H1 (cell line): ENCODE results near the gene U2SURP. TPM values are rescaled to one million over a fixed set of nuclear protein-coding genes. Genes with fewer than 3 reads are reported as not detected.

Source experiments
- polyA plus RNA-seq, 7 experiments: library from polyadenylated mRNA; depleted of rRNA in 3 of 7; stranded (reverse) in 5 of 7; unstranded in 2 of 7; fragments of >200 nt in 5 of 7; fragments of 200-250 nt in 2 of 7; gene quantifications; 1 replicate in 5 of 7; 2 replicates in 1 of 7; 4 replicates in 1 of 7; pipeline versions ENCODE4 v1.2.1 to v1.2.3, GENCODE V29; 2011 to 2013; ENCODE audit warnings: missing spikeins in 2 of 7, mixed read lengths in 2 of 7
- total RNA-seq: library from RNA; stranded (reverse); fragmentation: NEBNext Ultra II Directional; extraction: Animal tissue kit (Norgen Biotek cat#: 25700); gene quantifications from 2 replicates; pipeline ENCODE4 v1.2.1, GENCODE V29; 2021
- TF ChIP-seq, protein P1 (sequence below): IDR thresholded peaks from 2 replicates; pipeline ENCODE4 v1.6.1; 2012; ENCODE audit warnings: inconsistent platforms

The U2SURP gene
- total and polyA plus RNA-seq, 2 of the 8 experiments (the other 6 are each of a cell fraction or from before 2014, with no cell fraction given) = 22.2 to 167 TPM

DNA sequence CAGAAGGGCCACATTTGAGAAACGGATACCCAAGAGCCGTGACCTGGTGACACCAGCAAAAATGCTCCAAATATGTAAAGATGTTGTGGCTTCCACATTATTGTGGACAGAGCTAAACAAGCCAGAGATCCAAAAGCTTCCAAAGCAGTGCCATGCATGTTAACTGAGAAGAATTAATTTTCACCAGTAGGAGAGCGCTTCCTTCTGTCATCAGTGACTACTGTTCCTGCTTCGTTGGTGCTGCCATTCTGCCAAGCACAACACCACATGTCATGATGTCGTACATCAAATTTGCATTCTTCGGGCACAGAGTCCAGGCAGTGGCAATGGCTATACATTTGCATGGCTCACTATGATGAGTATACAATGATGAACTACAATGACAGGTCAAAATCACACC, 99.1 kb downstream of the U2SURP start (continued):
- TF ChIP-seq, protein P1, sequence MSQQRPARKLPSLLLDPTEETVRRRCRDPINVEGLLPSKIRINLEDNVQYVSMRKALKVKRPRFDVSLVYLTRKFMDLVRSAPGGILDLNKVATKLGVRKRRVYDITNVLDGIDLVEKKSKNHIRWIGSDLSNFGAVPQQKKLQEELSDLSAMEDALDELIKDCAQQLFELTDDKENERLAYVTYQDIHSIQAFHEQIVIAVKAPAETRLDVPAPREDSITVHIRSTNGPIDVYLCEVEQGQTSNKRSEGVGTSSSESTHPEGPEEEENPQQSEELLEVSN = no peak
